Measurements from ENCODE around the gene ETHE1.
A peak's percentile ranks its signal among the peaks of the same experiment; 100 is the strongest.

The ETHE1 gene

DNA sequence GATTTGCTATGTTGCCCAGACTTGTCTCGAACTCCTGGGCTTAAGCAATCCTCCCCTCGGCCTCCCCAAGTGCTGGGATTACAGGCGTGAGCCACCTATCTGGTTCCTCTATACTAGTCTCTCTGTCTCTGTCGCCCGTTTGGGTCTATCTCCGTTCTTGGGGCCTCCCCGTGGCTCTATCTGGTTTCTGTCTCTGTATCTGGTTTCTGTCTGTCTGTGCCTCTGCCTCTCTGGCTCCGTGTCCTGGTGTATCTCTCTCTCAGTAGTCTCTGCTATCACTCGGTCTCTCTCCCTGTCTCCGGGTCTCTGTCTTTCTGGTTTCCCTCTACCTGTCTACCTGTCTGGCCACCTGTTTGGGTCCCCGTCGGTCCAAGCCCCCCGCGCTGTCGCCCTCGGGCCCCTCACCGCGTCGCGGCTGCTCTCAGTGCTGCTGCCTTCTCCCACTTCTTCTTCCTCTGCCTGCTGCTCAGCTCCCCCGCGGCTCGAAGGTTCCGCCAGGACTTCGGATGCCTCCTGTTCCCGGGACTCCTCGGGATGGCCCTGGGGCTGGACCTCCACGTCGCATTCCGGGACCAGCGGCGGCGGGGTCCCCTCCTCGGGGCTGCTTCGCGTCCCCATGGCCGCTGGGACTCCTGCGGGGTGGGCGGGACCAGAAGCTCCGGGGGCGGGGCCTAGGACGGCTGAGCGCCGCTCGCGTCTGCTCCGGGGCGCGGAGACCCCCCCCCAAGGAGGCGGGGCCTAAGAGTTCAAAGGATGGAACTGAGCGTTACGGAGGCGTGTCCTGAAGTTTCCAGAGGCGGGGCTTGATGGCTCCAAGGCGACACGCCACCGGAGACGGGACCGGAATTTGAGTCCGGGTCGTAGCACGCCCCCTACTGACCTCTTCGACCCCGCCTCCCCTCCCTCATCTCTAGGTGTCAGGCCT lies 23.2 kb downstream of the ETHE1 start:
- H3K4me3 ChIP-seq (ENCODE audit: low read length in 2 of 2): peak overlapping the region; percentile 74 to 89
- peak overlapping the region; percentile 99 for H3K18ac ChIP-seq (ENCODE audit: low read length)
- peaks cover 7 to 10% of the 10 kb centered on the region in 2 donors for H3K4me1 ChIP-seq (ENCODE audit: control insufficient read depth in 2 of 2, insufficient read depth in 1 of 2, low read depth in 1 of 2, low read length in 2 of 2)
- H2AK5ac ChIP-seq (ENCODE audit: low read depth, low read length): peak overlapping the region; percentile 14
- no peaks in the 10 kb centered on the region for H3K79me1 ChIP-seq (ENCODE audit: low read depth, low read length)
- peak overlapping the region; percentile 94 for H3K14ac ChIP-seq (ENCODE audit: low read length)
- no peak overlapping the region for H4K91ac ChIP-seq (ENCODE audit: low read depth, low read length, poor library complexity)
- peak overlapping the region; percentile 67 for H2BK120ac ChIP-seq (ENCODE audit: low read depth, low read length)
- H3K27me3 ChIP-seq (ENCODE audit: control insufficient read depth in 3 of 3, insufficient read depth in 3 of 3, low read depth in 1 of 3, low read length in 3 of 3): peaks cover 0 to 26% (median 0%) of the 10 kb centered on the region in 3 experiments
- peak overlapping the region; percentile 97 for H3K4me2 ChIP-seq (ENCODE audit: insufficient read depth, low read length, poor library complexity, severe bottlenecking)
- H3K9ac ChIP-seq (ENCODE audit: low read depth, low read length, poor library complexity): peak overlapping the region; percentile 91
- no CpG with 5 or more reads among the region's 64 CpGs for WGBS, 2 donors (ENCODE audit: extremely low coverage in 2 of 2, insufficient read length in 2 of 2, insufficient replicate concordance in 1 of 2)
- H2BK15ac ChIP-seq (ENCODE audit: low read length): peak overlapping the region; percentile 30
- peak overlapping the region; percentile 72 for H4K8ac ChIP-seq (ENCODE audit: low read depth, low read length)
- H3K9me3 ChIP-seq (replicated peaks in 1 of 2; ENCODE audit: control insufficient read depth in 2 of 2, insufficient read depth in 1 of 2, low read depth in 1 of 2, low read length in 2 of 2): no peaks in the 10 kb centered on the region
- peak overlapping the region; percentile 96 for H3K23ac ChIP-seq (ENCODE audit: low read depth, low read length, poor library complexity)
- DNase-seq (ENCODE audit: low spot score): peak; percentile 97
- peak overlapping the region; percentile 97 for H2BK12ac ChIP-seq (ENCODE audit: low read length)
- H2AFZ ChIP-seq (ENCODE audit: low read length): peak overlapping the region; percentile 93
- peak overlapping the region; percentile 95 for H2BK5ac ChIP-seq (ENCODE audit: low read length)
- peaks cover 0 to 15% of the 10 kb centered on the region in 2 donors for H3K36me3 ChIP-seq (replicated peaks in 1 of 2; ENCODE audit: control insufficient read depth in 2 of 2, insufficient read depth in 2 of 2, low read length in 2 of 2)
- H3K27ac ChIP-seq (replicated peaks; ENCODE audit: low read length): no peak overlapping the region
- no peak overlapping the region for H3K4ac ChIP-seq (ENCODE audit: low read length)

DNA sequence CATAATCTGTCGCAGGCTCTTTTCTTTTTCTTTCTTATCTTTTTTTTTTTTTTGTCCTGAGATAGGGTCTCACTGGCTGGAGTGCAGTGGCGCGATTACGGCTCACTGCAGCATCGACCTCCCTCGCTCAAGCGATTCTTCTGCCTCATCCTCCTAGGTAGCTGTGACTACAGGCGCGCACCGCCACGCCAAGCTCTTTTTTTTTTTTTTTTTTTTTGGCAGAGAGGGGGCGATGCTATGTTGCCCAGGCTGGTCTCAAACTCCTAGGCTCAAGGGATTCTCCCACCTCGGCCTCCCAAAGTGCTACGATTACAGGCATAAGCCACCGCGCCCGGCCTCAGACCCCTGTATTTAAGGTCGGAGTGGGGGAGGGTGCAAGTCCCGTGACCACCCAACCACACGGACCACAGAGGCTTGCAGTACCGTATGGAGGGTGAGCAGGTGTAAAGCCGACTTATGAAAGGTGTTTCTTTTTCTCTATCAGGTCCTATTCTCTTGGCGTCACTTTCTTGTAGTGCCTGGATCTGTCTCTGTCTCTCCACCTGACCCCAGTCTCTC lies 24.5 kb downstream of the ETHE1 start:
- WGBS, 2 donors (ENCODE audit: extremely low coverage in 2 of 2, insufficient read length in 2 of 2, insufficient replicate concordance in 1 of 2): no CpG with 5 or more reads among the region's 23 CpGs
- no peak overlapping the region for H2BK5ac ChIP-seq (ENCODE audit: low read length)
- H2BK120ac ChIP-seq (ENCODE audit: low read depth, low read length): no peak overlapping the region
- H3K4me2 ChIP-seq (ENCODE audit: insufficient read depth, low read length, poor library complexity, severe bottlenecking): no peak overlapping the region
- peaks cover 0 to 15% of the 10 kb centered on the region in 2 donors for H3K36me3 ChIP-seq (replicated peaks in 1 of 2; ENCODE audit: control insufficient read depth in 2 of 2, insufficient read depth in 2 of 2, low read length in 2 of 2)
- H3K9ac ChIP-seq (ENCODE audit: low read depth, low read length, poor library complexity): no peak overlapping the region
- H2AFZ ChIP-seq (ENCODE audit: low read length): no peak overlapping the region
- H3K4ac ChIP-seq (ENCODE audit: low read length): no peak overlapping the region
- no peak overlapping the region for H3K14ac ChIP-seq (ENCODE audit: low read length)
- H2BK12ac ChIP-seq (ENCODE audit: low read length): no peak overlapping the region
- H3K4me3 ChIP-seq (ENCODE audit: low read length in 2 of 2): no peak overlapping the region
- no peak overlapping the region for H4K8ac ChIP-seq (ENCODE audit: low read depth, low read length)
- DNase-seq (ENCODE audit: low spot score): no peak
- H3K23ac ChIP-seq (ENCODE audit: low read depth, low read length, poor library complexity): no peak overlapping the region
- peaks cover 0 to 26% (median 0%) of the 10 kb centered on the region in 3 experiments for H3K27me3 ChIP-seq (ENCODE audit: control insufficient read depth in 3 of 3, insufficient read depth in 3 of 3, low read depth in 1 of 3, low read length in 3 of 3)
- H2AK5ac ChIP-seq (ENCODE audit: low read depth, low read length): no peak overlapping the region
- no peak overlapping the region for H2BK15ac ChIP-seq (ENCODE audit: low read length)
- H3K9me3 ChIP-seq (replicated peaks in 1 of 2; ENCODE audit: control insufficient read depth in 2 of 2, insufficient read depth in 1 of 2, low read depth in 1 of 2, low read length in 2 of 2): no peaks in the 10 kb centered on the region
- no peak overlapping the region for H3K27ac ChIP-seq (replicated peaks; ENCODE audit: low read length)
- no peak overlapping the region for H4K91ac ChIP-seq (ENCODE audit: low read depth, low read length, poor library complexity)
- no peak overlapping the region for H3K18ac ChIP-seq (ENCODE audit: low read length)
- peaks cover 7 to 10% of the 10 kb centered on the region in 2 donors for H3K4me1 ChIP-seq (ENCODE audit: control insufficient read depth in 2 of 2, insufficient read depth in 1 of 2, low read depth in 1 of 2, low read length in 2 of 2)
- no peaks in the 10 kb centered on the region for H3K79me1 ChIP-seq (ENCODE audit: low read depth, low read length)

DNA sequence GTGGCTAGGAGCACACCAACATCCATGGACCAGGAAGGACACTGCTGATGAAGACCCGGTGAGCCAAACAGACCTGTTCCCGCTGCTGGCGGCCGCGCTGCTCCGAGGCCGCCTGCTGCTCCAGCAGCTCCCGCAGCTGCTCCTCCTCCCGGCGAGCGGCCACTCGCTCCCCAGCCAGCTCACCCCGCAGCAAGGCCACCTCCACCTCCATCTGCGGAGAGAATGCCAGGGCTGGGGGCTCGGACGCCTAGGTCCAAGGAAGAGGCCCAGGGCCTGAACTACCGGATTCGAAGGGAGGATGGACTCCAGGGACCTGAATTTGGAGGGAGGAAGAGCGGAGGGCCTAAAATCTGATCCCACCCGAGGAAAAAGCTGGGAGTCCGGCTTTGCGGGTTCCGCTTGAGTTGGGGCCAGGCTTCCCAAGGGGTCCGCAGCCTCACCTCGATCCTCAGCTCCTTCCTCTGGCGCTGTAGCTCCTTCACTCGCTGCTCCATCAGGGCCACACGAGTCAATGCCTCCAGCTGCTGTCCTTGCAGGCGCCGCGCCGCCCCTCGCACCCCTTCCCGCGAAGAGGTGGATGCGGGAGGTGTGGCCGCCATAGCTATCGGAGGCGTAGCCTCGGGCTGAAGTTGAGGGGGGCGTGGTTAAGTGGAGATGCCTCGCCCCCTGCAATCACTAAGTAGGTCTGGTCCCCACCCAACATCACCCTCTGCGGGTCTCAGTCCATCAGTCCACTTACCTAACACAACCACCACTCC lies 25.2 kb downstream of the ETHE1 start:
- Histone ChIP-seq H2BK15ac (ENCODE audit: low read length) (no peak overlapping the region), H3K18ac (ENCODE audit: low read length) (peak overlapping the region; percentile 73), H3K4ac (ENCODE audit: low read length) (no peak overlapping the region), H3K9ac (ENCODE audit: low read depth, low read length, poor library complexity) (peak overlapping the region; percentile 75), H3K27ac (replicated peaks; ENCODE audit: low read length) (no peak overlapping the region), H3K23ac (ENCODE audit: low read depth, low read length, poor library complexity) (no peak overlapping the region), H3K9me3 (replicated peaks in 1 of 2; ENCODE audit: control insufficient read depth in 2 of 2, insufficient read depth in 1 of 2, low read depth in 1 of 2, low read length in 2 of 2) (no peaks in the 10 kb centered on the region), H2BK5ac (ENCODE audit: low read length) (no peak overlapping the region), H2BK120ac (ENCODE audit: low read depth, low read length) (no peak overlapping the region), H3K79me1 (ENCODE audit: low read depth, low read length) (no peaks in the 10 kb centered on the region), H2AFZ (ENCODE audit: low read length) (no peak overlapping the region), H4K8ac (ENCODE audit: low read depth, low read length) (no peak overlapping the region), H3K14ac (ENCODE audit: low read length) (peak overlapping the region; percentile 49), H3K4me2 (ENCODE audit: insufficient read depth, low read length, poor library complexity, severe bottlenecking) (peak overlapping the region; percentile 64), H2AK5ac (ENCODE audit: low read depth, low read length) (no peak overlapping the region), H3K4me3 (ENCODE audit: low read length in 2 of 2) (peak overlapping the region in 1 of 2 donors; percentile 61), H2BK12ac (ENCODE audit: low read length) (no peak overlapping the region), H4K91ac (ENCODE audit: low read depth, low read length, poor library complexity) (no peak overlapping the region), H3K27me3 (ENCODE audit: control insufficient read depth in 3 of 3, insufficient read depth in 3 of 3, low read depth in 1 of 3, low read length in 3 of 3) (peaks cover 0 to 26% (median 0%) of the 10 kb centered on the region in 3 experiments), H3K4me1 (ENCODE audit: control insufficient read depth in 2 of 2, insufficient read depth in 1 of 2, low read depth in 1 of 2, low read length in 2 of 2) (peaks cover 7 to 10% of the 10 kb centered on the region in 2 donors), H3K36me3 (replicated peaks in 1 of 2; ENCODE audit: control insufficient read depth in 2 of 2, insufficient read depth in 2 of 2, low read length in 2 of 2) (peaks cover 2 to 19% of the 10 kb centered on the region in 2 donors)
- peak; percentile 54 for DNase-seq (ENCODE audit: low spot score)
- WGBS, 2 donors (ENCODE audit: extremely low coverage in 2 of 2, insufficient read length in 2 of 2, insufficient replicate concordance in 1 of 2): no CpG with 5 or more reads among the region's 43 CpGs

All from neuronal stem cell (in vitro differentiated cells).